K562 (cell line): Measurements from ENCODE around the gene HECW1. TPM values are rescaled to one million over a fixed set of nuclear protein-coding genes. Genes with fewer than 3 reads are reported as not detected.
A peak's percentile ranks its signal among the peaks of the same experiment; 100 is the strongest.

Experiments used
- ATAC-seq: fragments of 200-7000 bp; cut with Tn5 transposase; 3 replicates; pipeline ENCODE4 v1.9.1; 2020; ENCODE audit warnings: moderate library complexity
- BruUV-seq: library from RNA; stranded (reverse); fragments of 400-500 nt; replicated peaks from 2 replicates; lab custom pipeline; 2021; lab: Mats Ljungman, UMichigan
- CTCF ChIA-PET: fragments of 300-600 bp; formaldehyde crosslinking; extraction: SDS; loops from one replicate; lab custom pipeline; 2021; ENCODE audit warnings: low intra/inter-chr PET ratio; lab: Yijun Ruan, JAX
- POLR2A ChIA-PET: fragments of 300-600, 350-650 bp; sonication (Branson Sonifier 250); formaldehyde crosslinking; extraction: SDS; loops from one replicate; lab custom pipeline; 2021; ENCODE audit warnings: antibody characterized with exemption, inconsistent platforms; lab: Yijun Ruan, JAX
- DNase-seq, 4 experiments: peaks; one replicate each; pipeline versions ENCODE4 v3.0.0 to v3.0.0-alpha.2; 2011 to 2018; ENCODE audit warnings: low spot score in 3 of 4, mixed read lengths in 3 of 4; ENCODE audit errors: extremely low read depth in 1 of 4
- FAIRE-seq: peaks from 2 replicates; lab custom pipeline; 2011; peaks lifted over from hg19 to GRCh38; lab: Jason Lieb, UNC
- H2AFZ ChIP-seq: 2 replicates; pipeline ENCODE4 v1.6.0; 2011; ENCODE audit warnings: low read depth, low read length, control low read depth, inconsistent platforms
- H3K27ac ChIP-seq: fragments of 200-600 bp; 3 replicates; pipeline ENCODE4 v1.8.0; 2011; ENCODE audit warnings: low read depth, mild to moderate bottlenecking, control low read depth, inconsistent platforms, low read length, moderate library complexity, mixed read lengths; ENCODE audit errors: extremely low read depth
- H3K27me3 ChIP-seq, 2 experiments: fragments of 300-600 bp in 1 of 2; 2 replicates in 1 of 2; 3 replicates in 1 of 2; pipeline versions ENCODE4 v1.6.0 to v1.8.0; 2011; ENCODE audit warnings: inconsistent platforms in 2 of 2, low read length in 2 of 2, mild to moderate bottlenecking in 1 of 2, mixed read lengths in 1 of 2, moderate library complexity in 1 of 2; ENCODE audit not compliant: control insufficient read depth in 2 of 2, insufficient read depth in 2 of 2
- H3K36me3 ChIP-seq: fragments of 300-600 bp; 3 replicates; pipeline ENCODE4 v1.8.0; 2011; ENCODE audit warnings: mild to moderate bottlenecking, low read length, inconsistent platforms; ENCODE audit not compliant: control insufficient read depth, insufficient read depth
- H3K4me1 ChIP-seq, 2 experiments: fragments of 200-600 bp in 1 of 2; replicated peaks in 1 of 2; 2 replicates in 1 of 2; 3 replicates in 1 of 2; pipeline versions ENCODE4 v1.5.1 to v1.8.0; 2011; ENCODE audit warnings: inconsistent platforms in 2 of 2, low read length in 2 of 2, mild to moderate bottlenecking in 1 of 2, mixed read lengths in 1 of 2, moderate library complexity in 1 of 2; ENCODE audit not compliant: control insufficient read depth in 2 of 2, insufficient read depth in 2 of 2
- H3K4me2 ChIP-seq: 2 replicates; pipeline ENCODE4 v1.6.1; 2011; ENCODE audit warnings: low read length, control low read depth, inconsistent platforms, mixed read lengths; ENCODE audit not compliant: insufficient read depth
- H3K4me3 ChIP-seq: fragments of 200-600 bp; sonication (generic), shearing (Covaris generic); 2 replicates; pipeline ENCODE4 v1.5.1; 2016; ENCODE audit warnings: control low read depth, inconsistent platforms
- H3K79me2 ChIP-seq: fragments of 200-600 bp; 3 replicates; pipeline ENCODE4 v1.8.0; 2011; ENCODE audit warnings: low read length, inconsistent platforms; ENCODE audit not compliant: control insufficient read depth, insufficient read depth
- H3K9ac ChIP-seq, 2 experiments: 2 replicates each; pipeline versions ENCODE4 v1.6.0 to v1.6.1; 2011; ENCODE audit warnings: low read depth in 2 of 2, low read length in 2 of 2, control low read depth in 1 of 2, inconsistent platforms in 1 of 2, mild to moderate bottlenecking in 1 of 2, mixed read lengths in 1 of 2; ENCODE audit not compliant: insufficient read depth in 1 of 2
- H3K9me1 ChIP-seq: one replicate; pipeline ENCODE4 v1.6.0; 2011; ENCODE audit warnings: inconsistent platforms, mild to moderate bottlenecking, low read length, moderate library complexity; ENCODE audit not compliant: control insufficient read depth, insufficient read depth
- H3K9me3 ChIP-seq: replicated peaks from 2 replicates; pipeline ENCODE4 v1.5.1; 2011; ENCODE audit warnings: low read depth, low read length, inconsistent platforms; ENCODE audit not compliant: control insufficient read depth, insufficient read depth
- H4K20me1 ChIP-seq: replicated peaks from 2 replicates; pipeline ENCODE4 v1.6.1; 2011; ENCODE audit warnings: low read length, inconsistent platforms, mixed read lengths; ENCODE audit not compliant: control insufficient read depth, insufficient read depth
- ELF2 ChIP-seq: fragments of 250-450 bp; sonication (Bioruptor Pico); IDR thresholded peaks from 2 replicates; pipeline ENCODE4 v1.5.0; 2021; ENCODE audit warnings: mild to moderate bottlenecking
- JUND ChIP-seq, 2 experiments: IDR thresholded peaks; 2 replicates in 1 of 2; 3 replicates in 1 of 2; pipeline ENCODE4 v1.6.1; 2011; ENCODE audit warnings: borderline replicate concordance in 2 of 2, low read depth in 2 of 2, low read length in 2 of 2, improper control_type of control experiment in 1 of 2, missing biosample characterization in 1 of 2, missing genetic modification characterization in 1 of 2, missing genetic modification reagents in 1 of 2
- NFATC3 ChIP-seq: fragments of 450-650 bp; IDR thresholded peaks from 2 replicates; pipeline ENCODE4 v1.6.1; 2017; ENCODE audit warnings: mild to moderate bottlenecking
- NFIX ChIP-seq: fragments of 250-450 bp; sonication (Bioruptor Pico); IDR thresholded peaks from 2 replicates; pipeline ENCODE4 v1.4.0; 2020; ENCODE audit warnings: low read depth, mild to moderate bottlenecking, moderate library complexity
- POLR2B ChIP-seq: fragments of 450-650 bp; IDR thresholded peaks from 2 replicates; pipeline ENCODE4 v1.6.1; 2018; ENCODE audit warnings: low read depth; ENCODE audit not compliant: partially characterized antibody
- SPI1 ChIP-seq: IDR thresholded peaks from 2 replicates; pipeline ENCODE4 v1.6.1; 2011; ENCODE audit warnings: low read depth, low read length, control low read depth, borderline replicate concordance
- ZC3H11A ChIP-seq: IDR thresholded peaks from 2 replicates; pipeline ENCODE4 v1.6.1; 2012; ENCODE audit warnings: low read depth, low read length, improper control_type of control experiment
- ZNF175 ChIP-seq: fragments of 200-800 bp; sonication (Bioruptor generic); IDR thresholded peaks from 2 replicates; pipeline ENCODE4 v1.6.1; 2016; ENCODE audit warnings: low read depth, mild to moderate bottlenecking, missing genetic modification characterization, missing compliant biosample characterization
- ZNF239 ChIP-seq: fragments of 250-450 bp; sonication (Bioruptor Pico); IDR thresholded peaks from 2 replicates; pipeline ENCODE4 v1.4.0; 2020; ENCODE audit warnings: mild to moderate bottlenecking
- ZNF395 ChIP-seq: fragments of 200-800 bp; sonication (Bioruptor generic); IDR thresholded peaks from 2 replicates; pipeline ENCODE4 v1.6.1; 2017; ENCODE audit warnings: missing genetic modification characterization, missing compliant biosample characterization
- ZNF444 ChIP-seq: fragments of 250-450 bp; sonication (Bioruptor Pico); IDR thresholded peaks from 2 replicates; pipeline ENCODE4 v1.4.0; 2020; ENCODE audit warnings: mild to moderate bottlenecking, moderate library complexity
- WGBS: fragments of 100-300 bp; shearing (Covaris generic); methylation state at CpG from one replicate; pipeline ENCODE4 v1.1.6; 2016; ENCODE audit warnings: low coverage, mixed read lengths; ENCODE audit not compliant: insufficient coverage; ENCODE audit errors: missing lambda C conversion rate; 5-methylcytosine and 5-hydroxymethylcytosine counted together
- in situ Hi-C: fragments of 300-500 bp; cut with MboI; formaldehyde crosslinking; loops from 4 replicates; pipeline ENCODE4 v1.15.0; 2018; ENCODE audit warnings: inconsistent platforms, mixed read lengths
- intact Hi-C: fragments of 100-400 bp; cut with micrococcal nuclease; formaldehyde crosslinking; loops from 2 replicates; pipeline ENCODE4 v1.14.2; 2022
- polyA plus RNA-seq, 8 experiments: library from polyadenylated mRNA; depleted of rRNA in 4 of 8; stranded (reverse) in 5 of 8; unstranded in 3 of 8; fragments of >200 nt; fragmentation: Nextera tagmentation in 2 of 8; fragmentation: Illumina TruSeq in 1 of 8; extraction: Ambion mirVana in 2 of 8; extraction: Trizol in 1 of 8; gene quantifications; 2 replicates each; pipeline versions ENCODE4 v1.2.1 to v1.2.3, GENCODE V29; 2011 to 2014; ENCODE audit warnings: inconsistent platforms in 1 of 8, missing spikeins in 1 of 8
- total RNA-seq, 7 experiments: library from RNA; depleted of rRNA in 6 of 7; stranded (reverse); fragments of >200 nt in 6 of 7; fragmentation: Illumina TruSeq in 2 of 7; extraction: Trizol in 2 of 7; gene quantifications; 2 replicates each; pipeline versions ENCODE4 v1.2.1 to v1.2.3, GENCODE V29; 2011 to 2021; ENCODE audit warnings: low replicate concordance in 1 of 7

HECW1 gene
- total and polyA plus RNA-seq, 9 of the 15 experiments (the other 6 are each of a cell fraction or from before 2014, with no cell fraction given) = 0.07 to 0.31 (median 0.13) TPM; not detected in 4

- H3K9me3 ChIP-seq = no peaks in the 10 kb centered on the region
- no peaks in the 10 kb centered on the region for H3K36me3 ChIP-seq
- in situ Hi-C loops = no loop called here
- H3K27ac ChIP-seq = no peak overlapping the region
- BruUV-seq = no TSS peak
- H3K79me2 ChIP-seq = no peaks in the 10 kb centered on the region
- peaks cover 19 to 25% of the 10 kb centered on the region in 2 experiments; a peak in 4 of 5 replicates for H3K27me3 ChIP-seq
- TF ChIP-seq POLR2B (no peak), SPI1 (peak; percentile 20; the same call in 1 of the 2 replicates), ZNF444 (CRISPR knock-in tag) (no peak)
- 0% methylated on average over 22 of the region's 22 CpGs for WGBS
- ChIA-PET POLR2A (no interaction called here), CTCF (no interaction called here)
- H3K9ac ChIP-seq = peak overlapping the region in 1 of 2 experiments; percentile 40; a peak in 1 of 4 replicates
- intact Hi-C loops = no loop called here
- no peak overlapping the region for H3K4me3 ChIP-seq
- FAIRE-seq (no peak), ATAC-seq (no peak), DNase-seq (no peak)
- H2AFZ ChIP-seq = no peak overlapping the region
- H3K9me1 ChIP-seq = no peaks in the 10 kb centered on the region
- peaks cover 0 to 3% of the 10 kb centered on the region in 2 experiments; a peak in 1 of 5 replicates for H3K4me1 ChIP-seq
- no peak overlapping the region for H3K4me2 ChIP-seq
- H4K20me1 ChIP-seq = no peaks in the 10 kb centered on the region
These were observed 199.2 kb downstream of the HECW1 start for GRCh38 chr7:43311694-43312093.

- intact Hi-C loops = no loop called here
- H2AFZ ChIP-seq = no peak overlapping the region
- no peak overlapping the region for H3K4me2 ChIP-seq
- FAIRE-seq (no peak), DNase-seq (no peak), ATAC-seq (no peak)
- ChIA-PET CTCF (no interaction called here), POLR2A (interaction anchor here (0.7 kb wide), 1 partner anchor 8 kb away, joined by 3 read pairs; no protein-coding TSS in a partner anchor)
- H3K9ac ChIP-seq = no peak overlapping the region
- no peak overlapping the region for H3K27ac ChIP-seq
- no peaks in the 10 kb centered on the region for H3K79me2 ChIP-seq
- BruUV-seq = no TSS peak
- H3K9me1 ChIP-seq = no peaks in the 10 kb centered on the region
- peaks cover 0 to 3% of the 10 kb centered on the region in 2 experiments; a peak in 1 of 5 replicates for H3K4me1 ChIP-seq
- WGBS = under 1% methylated on average over 9 of the region's 9 CpGs
- no peak overlapping the region for H3K4me3 ChIP-seq
- no peaks in the 10 kb centered on the region for H4K20me1 ChIP-seq
- H3K36me3 ChIP-seq = no peaks in the 10 kb centered on the region
- H3K9me3 ChIP-seq = no peaks in the 10 kb centered on the region
- H3K27me3 ChIP-seq = peaks cover 26 to 38% of the 10 kb centered on the region in 2 experiments; a peak in 4 of 5 replicates
- in situ Hi-C loops = no loop called here
- TF ChIP-seq NFIX (no peak), ZC3H11A (no peak), JUND (IDR thresholded peaks at IDR 0.05; ENCODE audit: borderline replicate concordance, low read depth, low read length) (no peak), JUND (tag; IDR thresholded peaks at IDR 0.05; ENCODE audit: borderline replicate concordance, low read depth, low read length) (no peak), ELF2 (CRISPR knock-in tag) (no peak), ZNF239 (no peak), ZNF395 (CRISPR knock-in tag) (no peak), ZNF175 (CRISPR knock-in tag) (no peak), NFATC3 (no peak)
These were observed 201.4 kb downstream of the HECW1 start for GRCh38 chr7:43313628-43314378.
